Liver (tissue), 4 donors: ENCODE results near the gene ITPK1. TPM values are rescaled to one million over a fixed set of nuclear protein-coding genes. Genes with fewer than 3 reads are reported as not detected.

Experiments used
- polyA plus RNA-seq, 2 donors: library from polyadenylated mRNA; stranded (reverse) in 1 of 2; unstranded in 1 of 2; fragments of 200-250 nt in 1 of 2; fragments of >200 nt in 1 of 2; fragmentation: Nextera tagmentation in 1 of 2; extraction: Ambion mirVana in 1 of 2; gene quantifications; one replicate each; pipeline versions ENCODE4 v1.2.1 to v1.2.3, GENCODE V29; 2013 to 2015
- total RNA-seq, 2 donors: library from RNA; depleted of rRNA; stranded (reverse); fragments of >200 nt; gene quantifications; one replicate each; pipeline ENCODE4 v1.2.3, GENCODE V29; 2014
- donor health status: healthy.
- donor health status: healthy.
- donor health status: healthy.

ITPK1 gene
- total and polyA plus RNA-seq, 4 donors: 9.0 to 41.2 (median 20.4) TPM

Other genes with a start within 250 kb of the ITPK1 start
- gene CHGA, start 192.8 kb downstream of the ITPK1 start, total RNA-seq: not detected
- under 1 TPM in 1 of 2 donors, not detected in 1; 0.05 TPM for gene CHGA, start 192.8 kb downstream of the ITPK1 start, polyA plus RNA-seq
- gene MOAP1, start 69.0 kb upstream of the ITPK1 start, total RNA-seq: 10 to 100 TPM; 11.9 to 13.2 TPM
- 10 to 100 TPM in 1 of 2 donors, 1 to 10 TPM in 1; 7.8 to 11.5 TPM for gene MOAP1, start 69.0 kb upstream of the ITPK1 start, polyA plus RNA-seq
- 1 to 10 TPM; 5.6 to 5.9 TPM for gene LYSET, start 69.4 kb upstream of the ITPK1 start, total RNA-seq
- 10 to 100 TPM in 1 of 2 donors, 1 to 10 TPM in 1; 7.2 to 13.4 TPM for gene LYSET, start 69.4 kb upstream of the ITPK1 start, polyA plus RNA-seq
- 10 to 100 TPM in 1 of 2 donors, 1 to 10 TPM in 1; 9.2 to 11.2 TPM for gene GON7, start 91.1 kb upstream of the ITPK1 start, total RNA-seq
- 1 to 10 TPM; 9.0 to 9.8 TPM for gene GON7, start 91.1 kb upstream of the ITPK1 start, polyA plus RNA-seq
- 10 to 100 TPM; 12.9 to 44.5 TPM for gene UBR7, start 91.3 kb upstream of the ITPK1 start, total RNA-seq
- 1 to 10 TPM; 7.0 to 7.6 TPM for gene UBR7, start 91.3 kb upstream of the ITPK1 start, polyA plus RNA-seq
- 10 to 100 TPM; 14.2 to 17.7 TPM for gene BTBD7, start 217.1 kb upstream of the ITPK1 start, total RNA-seq
- 1 to 10 TPM; 4.4 to 6.2 TPM for gene BTBD7, start 217.1 kb upstream of the ITPK1 start, polyA plus RNA-seq
- gene COX8C, start 231.3 kb upstream of the ITPK1 start, total RNA-seq: not detected
- gene COX8C, start 231.3 kb upstream of the ITPK1 start, polyA plus RNA-seq: not detected